C4-2B (cell line): ENCODE results near the gene GCK.

Experiments used
- ZFX ChIP-seq: fragments of 450-650 bp; IDR thresholded peaks from 2 replicates; pipeline ENCODE4 v1.6.1; 2017
- TF ChIP-seq, protein P1 (sequence below): fragments of 450-650 bp; conservative IDR thresholded peaks from 2 replicates; pipeline ENCODE4 v1.5.1; 2017; ENCODE audit warnings: mild to moderate bottlenecking

GRCh38 chr7:44187636-44188416 lies 1.4 kb downstream of the GCK start:
- TF ChIP-seq, protein P1, sequence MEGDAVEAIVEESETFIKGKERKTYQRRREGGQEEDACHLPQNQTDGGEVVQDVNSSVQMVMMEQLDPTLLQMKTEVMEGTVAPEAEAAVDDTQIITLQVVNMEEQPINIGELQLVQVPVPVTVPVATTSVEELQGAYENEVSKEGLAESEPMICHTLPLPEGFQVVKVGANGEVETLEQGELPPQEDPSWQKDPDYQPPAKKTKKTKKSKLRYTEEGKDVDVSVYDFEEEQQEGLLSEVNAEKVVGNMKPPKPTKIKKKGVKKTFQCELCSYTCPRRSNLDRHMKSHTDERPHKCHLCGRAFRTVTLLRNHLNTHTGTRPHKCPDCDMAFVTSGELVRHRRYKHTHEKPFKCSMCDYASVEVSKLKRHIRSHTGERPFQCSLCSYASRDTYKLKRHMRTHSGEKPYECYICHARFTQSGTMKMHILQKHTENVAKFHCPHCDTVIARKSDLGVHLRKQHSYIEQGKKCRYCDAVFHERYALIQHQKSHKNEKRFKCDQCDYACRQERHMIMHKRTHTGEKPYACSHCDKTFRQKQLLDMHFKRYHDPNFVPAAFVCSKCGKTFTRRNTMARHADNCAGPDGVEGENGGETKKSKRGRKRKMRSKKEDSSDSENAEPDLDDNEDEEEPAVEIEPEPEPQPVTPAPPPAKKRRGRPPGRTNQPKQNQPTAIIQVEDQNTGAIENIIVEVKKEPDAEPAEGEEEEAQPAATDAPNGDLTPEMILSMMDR: no peak
- no peak for TF ChIP-seq ZFX
